Epithelial cell of esophagus (primary cell): ENCODE data around the gene CTAGE4.
"Not testable (repeated sequence)": the region's sequence is repeated elsewhere in the genome, so short reads cannot be mapped to it uniquely, and the experiment has no call there.

ENCODE experiments used
- DNase-seq: peaks from one replicate; pipeline ENCODE4 v3.0.0; 2010; ENCODE audit warnings: low read depth
- H3K4me3 ChIP-seq: 2 replicates; pipeline ENCODE4 v1.5.1; 2011; ENCODE audit warnings: mild to moderate bottlenecking, low read length, control low read depth
- CTCF ChIP-seq: IDR thresholded peaks from 2 replicates; pipeline ENCODE4 v1.5.1; 2011; ENCODE audit warnings: low read depth, mild to moderate bottlenecking, low read length, control low read depth, inconsistent platforms; ENCODE audit not compliant: insufficient read depth; ENCODE audit errors: missing control alignments

Gene CTAGE4

GRCh38 chr7:144164784-144165183 is 18.5 kb upstream of the CTAGE4 start:
- no peak for TF ChIP-seq CTCF
- no peak overlapping the region for H3K4me3 ChIP-seq
- no peak for DNase-seq

DNA sequence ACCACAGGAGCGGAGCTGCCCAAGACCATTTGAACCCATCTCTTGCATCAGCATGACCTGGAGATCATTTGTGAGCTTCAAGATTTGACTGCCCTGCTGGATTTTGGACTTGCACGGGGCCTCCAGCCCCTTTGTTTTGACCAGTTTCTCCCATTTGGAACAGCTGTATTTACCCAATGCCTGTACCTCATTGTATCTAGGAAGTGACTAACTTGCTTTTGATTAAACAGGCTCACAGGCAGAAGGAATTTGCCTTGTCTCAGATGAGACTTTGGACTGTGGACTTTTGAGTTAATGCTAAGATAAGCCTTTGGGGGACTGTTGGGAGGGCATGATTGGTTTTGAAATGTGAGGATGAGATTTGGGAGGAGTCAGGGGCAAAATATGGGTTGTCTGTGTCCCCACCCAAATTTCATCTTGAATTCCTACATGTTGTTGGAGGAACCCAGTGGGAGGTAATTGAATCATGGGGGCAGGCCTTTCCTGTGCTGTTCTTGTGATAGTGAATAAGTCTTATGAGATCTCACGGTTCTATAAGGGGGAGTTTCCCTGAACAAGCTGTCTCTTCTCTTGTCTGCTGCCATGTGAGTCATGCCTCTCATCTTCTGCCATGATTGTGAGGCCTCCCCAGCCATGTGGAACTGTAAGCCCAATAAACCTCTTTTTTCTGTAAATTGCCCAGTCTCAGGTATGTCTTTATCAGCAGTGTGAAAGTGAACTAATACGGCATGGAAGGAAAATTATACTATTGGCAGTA is 11.5 kb upstream of the CTAGE4 start:
- DNase-seq: peak; percentile 19
- not testable (repeated sequence) for H3K4me3 ChIP-seq

DNA sequence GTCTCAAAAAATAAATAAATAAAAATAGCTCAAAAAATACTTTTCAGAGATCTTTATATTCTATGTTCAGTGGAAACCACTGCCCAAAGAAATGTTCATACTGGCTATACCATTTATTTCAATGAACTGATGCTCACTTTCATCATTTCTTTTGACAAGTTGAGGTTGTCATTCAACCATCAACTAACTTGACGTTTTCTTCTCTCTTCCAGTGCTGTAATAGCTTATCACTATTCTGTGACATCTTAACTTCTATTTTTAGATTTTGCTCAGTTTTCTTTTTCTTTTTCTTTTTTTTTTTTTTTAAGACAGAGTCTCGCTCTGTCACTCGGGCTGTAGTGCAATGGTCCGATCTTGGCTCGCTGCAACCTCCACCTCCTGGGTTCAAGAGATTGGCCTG is 8.7 kb upstream of the CTAGE4 start:
- DNase-seq: no peak
- H3K4me3 ChIP-seq: no peak overlapping the region
- no peak for TF ChIP-seq CTCF

DNA sequence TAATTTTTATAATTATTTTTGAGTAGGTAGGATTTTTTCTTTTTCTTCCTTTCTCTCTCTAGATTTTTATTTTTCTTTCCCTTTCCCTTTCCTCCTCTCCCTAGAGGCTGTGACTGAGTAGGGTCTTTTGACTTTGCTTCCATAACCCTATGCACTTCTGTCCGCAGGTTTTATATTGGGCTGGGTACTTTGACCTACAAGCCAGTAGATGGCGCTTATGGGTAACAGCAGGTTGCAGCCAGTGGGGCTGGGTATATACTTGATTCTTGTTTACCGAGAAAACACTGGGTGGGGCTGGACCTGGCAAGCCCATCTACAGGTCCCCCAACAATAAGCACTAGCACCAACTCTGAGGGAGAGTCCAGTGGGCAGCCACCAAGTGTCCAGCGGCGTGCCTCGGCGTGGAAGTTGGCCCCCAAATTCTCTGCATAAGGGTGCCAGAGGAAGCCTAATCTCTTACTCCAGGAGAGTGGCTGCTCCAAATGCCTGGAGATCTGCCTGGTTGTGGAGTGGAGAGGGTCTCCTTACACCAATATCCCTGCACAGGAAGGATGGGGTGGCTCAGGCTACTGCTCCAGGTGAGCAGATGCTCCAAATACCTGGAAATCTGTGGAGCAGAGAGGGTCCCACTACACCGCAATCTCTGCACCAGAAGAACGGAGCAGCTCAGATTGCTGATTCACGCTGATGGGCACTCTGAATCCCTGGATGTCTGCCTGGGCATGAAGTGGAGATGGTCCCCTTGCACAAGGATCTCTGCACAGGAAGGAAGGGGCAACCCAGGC is 4.7 kb upstream of the CTAGE4 start:
- TF ChIP-seq CTCF: peak; percentile 45
- not testable (repeated sequence) for H3K4me3 ChIP-seq
- DNase-seq: peak; percentile 35

DNA sequence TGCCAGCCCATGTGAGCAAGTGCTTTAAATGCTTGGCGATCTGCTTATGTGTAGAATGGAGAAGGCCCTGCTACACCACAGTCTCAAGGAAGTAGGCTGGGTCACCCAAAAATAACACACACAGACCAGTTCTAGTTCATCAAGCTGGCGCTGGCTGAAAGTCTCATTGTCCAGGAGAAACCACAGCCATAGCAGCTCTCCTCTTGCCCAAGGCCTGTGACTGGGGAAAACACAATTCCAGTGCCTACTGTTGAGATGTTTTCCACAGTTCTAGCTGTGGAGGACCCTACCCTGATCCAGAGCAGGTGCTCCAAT is 4.1 kb upstream of the CTAGE4 start:
- DNase-seq: not testable (repeated sequence)

GRCh38 chr7:144187848-144188247 is 4.6 kb downstream of the CTAGE4 start:
- H3K4me3 ChIP-seq, DNase-seq: not testable (repeated sequence)

More for the DNA sequence above, 4.1 kb upstream of the CTAGE4 start:
- H3K4me3 ChIP-seq: not testable (repeated sequence)

- H3K4me3 ChIP-seq, DNase-seq: not testable (repeated sequence)
These were observed 5.4 kb downstream of the CTAGE4 start for GRCh38 chr7:144188578-144189171.

- H3K4me3 ChIP-seq, DNase-seq: not testable (repeated sequence)
These were observed 10.5 kb downstream of the CTAGE4 start for GRCh38 chr7:144193782-144194181.

GRCh38 chr7:144194453-144194852 is 11.2 kb downstream of the CTAGE4 start:
- H3K4me3 ChIP-seq, DNase-seq: not testable (repeated sequence)

DNA sequence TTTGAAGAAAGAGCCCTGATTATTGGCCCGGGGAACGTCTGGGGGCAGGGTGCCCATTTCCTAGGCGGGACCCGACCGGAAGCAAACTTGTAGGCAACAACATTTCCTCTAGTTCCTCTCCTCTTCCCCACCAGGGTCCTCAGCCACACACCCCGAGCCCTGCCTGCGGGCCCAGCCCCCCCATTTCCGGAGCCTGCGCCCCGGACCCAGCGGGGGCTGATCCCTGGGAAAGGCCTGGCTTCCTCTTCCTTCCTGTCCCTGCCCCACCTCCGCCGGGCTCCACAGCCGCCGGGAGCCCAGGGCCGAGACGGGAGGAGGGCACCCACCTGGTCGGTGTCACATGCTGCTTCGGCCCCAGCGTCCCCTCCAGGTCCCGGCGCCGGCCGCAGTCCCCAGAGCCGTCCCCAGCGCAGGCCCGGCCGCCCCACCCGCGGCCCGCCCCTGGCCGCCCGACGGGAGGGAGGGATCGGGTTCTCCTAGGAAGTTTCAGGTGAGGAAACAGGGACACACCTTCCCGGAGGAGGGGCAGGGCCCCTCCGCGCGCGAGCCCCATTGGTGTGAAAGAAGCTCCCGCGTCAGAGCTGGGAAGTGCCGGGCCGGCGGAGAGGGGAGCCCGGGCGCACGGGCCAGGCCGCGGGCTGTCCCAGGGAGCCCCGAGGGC is 12.1 kb downstream of the CTAGE4 start, which contains the start of gene ARHGEF35:
Gene ARHGEF35, minus strand, starts transcription at position 622 of the 661 bp plus-strand sequence. CDS start 7,450 bp downstream, outside the sequence.
- DNase-seq, H3K4me3 ChIP-seq: not testable (repeated sequence)

GRCh38 chr7:144198934-144199333 is 15.7 kb downstream of the CTAGE4 start:
- DNase-seq, H3K4me3 ChIP-seq: not testable (repeated sequence)

DNA sequence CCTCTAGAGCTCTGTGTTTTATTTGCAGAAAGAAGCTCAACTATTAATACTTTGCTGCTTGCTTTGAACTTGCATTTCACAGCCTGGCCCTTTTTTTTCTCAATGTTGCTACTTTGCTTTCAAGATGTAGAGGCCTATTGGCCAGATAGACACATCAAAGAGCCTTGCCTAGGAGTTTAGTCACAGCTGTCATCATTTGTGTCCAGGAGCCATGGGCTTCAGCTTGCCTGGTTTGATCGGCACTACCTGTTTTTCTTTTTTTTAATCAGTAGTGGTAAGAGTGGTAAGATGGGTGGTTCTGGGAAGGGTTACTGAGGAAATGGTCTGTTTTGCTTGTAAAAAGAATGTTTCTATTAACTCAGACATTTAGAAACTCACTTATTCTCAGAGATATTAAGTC is 18.7 kb downstream of the CTAGE4 start:
- not testable (repeated sequence) for H3K4me3 ChIP-seq, DNase-seq

DNA sequence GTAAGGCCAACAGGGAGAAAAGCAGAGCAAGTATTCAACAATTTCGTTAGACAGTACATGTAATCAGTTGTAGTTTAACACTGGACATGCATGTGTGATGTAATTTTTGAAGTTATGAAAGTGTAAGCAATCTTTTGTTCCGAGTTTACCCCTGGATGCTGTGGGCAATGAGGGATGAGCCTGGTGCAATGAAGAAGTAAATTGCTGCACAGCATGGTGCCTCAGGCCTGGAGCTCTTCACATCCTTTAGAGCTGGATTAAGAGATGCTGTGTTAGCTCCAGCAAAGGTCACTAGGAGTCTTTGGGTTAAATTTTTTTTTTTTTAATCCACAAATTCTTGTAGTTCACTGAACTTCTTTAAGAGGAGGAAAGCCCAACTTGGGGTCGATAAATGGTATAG is 19.8 kb downstream of the CTAGE4 start:
- not testable (repeated sequence) for DNase-seq, H3K4me3 ChIP-seq

GRCh38 chr7:144205306-144205705 is 22.0 kb downstream of the CTAGE4 start:
- DNase-seq, H3K4me3 ChIP-seq: not testable (repeated sequence)

GRCh38 chr7:144217200-144217599 is 33.9 kb downstream of the CTAGE4 start:
- H3K4me3 ChIP-seq, DNase-seq: not testable (repeated sequence)
